Stimulated activated CD4-positive, alpha-beta T cell treated with anti-CD3 and anti-CD28 coated beads, TNF-alpha, amount 100 ng/mL, for 1 hour (primary cell): ENCODE results near the gene ZNF76.
A peak's percentile ranks its signal among the peaks of the same experiment; 100 is the strongest.
"Not testable (repeated sequence)": the region's sequence is repeated elsewhere in the genome, so short reads cannot be mapped to it uniquely, and the experiment has no call there.

Source experiments
- DNase-seq, 3 donors: peaks; one replicate each; pipeline ENCODE4 v3.0.0-alpha.2; 2020; ENCODE audit warnings: low read depth in 3 of 3, low spot score in 1 of 3

Gene ZNF76

DNA sequence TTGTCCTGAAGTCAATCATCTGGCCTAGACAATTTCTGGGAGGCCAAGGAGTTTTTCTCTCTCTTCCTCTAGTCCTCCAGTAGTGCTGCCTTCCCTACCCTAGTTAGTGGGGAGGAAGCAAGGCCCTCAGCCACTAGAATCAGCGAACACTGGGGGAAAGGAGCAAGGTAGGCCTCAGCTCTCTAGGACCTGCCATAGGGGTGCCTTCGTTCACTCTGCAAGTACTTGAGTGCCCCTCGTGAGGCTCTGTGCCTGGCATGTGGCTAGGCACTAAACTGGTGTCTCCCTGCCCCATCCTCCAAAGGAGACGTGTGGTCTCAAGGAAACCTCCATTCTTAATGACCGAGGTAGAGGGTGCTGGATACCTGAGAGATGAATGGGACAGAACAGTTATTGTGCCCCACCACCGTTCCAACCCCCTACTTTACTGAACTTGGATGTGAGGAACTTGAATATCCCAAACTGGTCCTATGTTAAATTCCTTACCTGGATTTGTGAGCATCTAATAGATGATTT, 39.1 kb downstream of the ZNF76 start:
- no peak for DNase-seq

DNA sequence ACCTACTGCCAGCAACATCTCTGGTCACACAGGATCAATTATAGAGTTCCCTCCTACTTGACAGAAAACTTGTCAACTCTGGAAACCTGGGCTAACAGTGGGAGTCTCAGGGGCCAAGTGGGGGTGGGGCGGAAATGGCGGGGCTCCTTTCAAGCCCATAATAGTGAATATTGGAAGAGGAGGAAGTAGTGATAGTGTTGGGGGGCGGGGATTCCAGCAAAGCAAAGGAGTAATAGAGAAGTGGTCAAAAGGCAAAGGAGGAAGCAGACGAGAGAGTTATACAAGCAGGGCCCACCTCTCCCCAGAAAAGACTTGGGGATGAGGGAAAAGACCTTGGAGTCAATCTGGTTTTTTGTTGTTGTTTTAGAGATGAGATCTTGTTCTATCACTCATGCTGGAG, 40.1 kb downstream of the ZNF76 start:
- no peak for DNase-seq

DNA sequence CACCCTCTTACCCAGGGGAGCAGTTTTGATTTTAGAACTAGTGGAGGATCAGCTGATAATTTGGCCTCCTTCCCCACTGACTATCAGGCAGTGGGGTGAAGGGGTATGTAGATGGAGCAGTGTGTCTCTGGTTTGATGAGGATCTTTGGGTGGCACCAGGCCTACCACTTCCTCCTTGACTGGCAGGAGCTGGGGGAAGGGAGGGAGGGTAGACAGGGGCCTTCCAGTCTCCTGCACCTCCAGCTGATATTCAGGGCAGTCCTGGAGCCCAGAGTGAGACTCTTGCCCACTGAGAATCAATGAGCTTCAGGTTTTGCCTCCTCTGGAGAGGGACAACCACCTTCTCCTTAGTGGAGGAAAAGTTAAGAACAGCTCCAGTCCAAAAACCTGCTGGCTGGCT, 41.3 kb downstream of the ZNF76 start:
- no peak for DNase-seq

DNA sequence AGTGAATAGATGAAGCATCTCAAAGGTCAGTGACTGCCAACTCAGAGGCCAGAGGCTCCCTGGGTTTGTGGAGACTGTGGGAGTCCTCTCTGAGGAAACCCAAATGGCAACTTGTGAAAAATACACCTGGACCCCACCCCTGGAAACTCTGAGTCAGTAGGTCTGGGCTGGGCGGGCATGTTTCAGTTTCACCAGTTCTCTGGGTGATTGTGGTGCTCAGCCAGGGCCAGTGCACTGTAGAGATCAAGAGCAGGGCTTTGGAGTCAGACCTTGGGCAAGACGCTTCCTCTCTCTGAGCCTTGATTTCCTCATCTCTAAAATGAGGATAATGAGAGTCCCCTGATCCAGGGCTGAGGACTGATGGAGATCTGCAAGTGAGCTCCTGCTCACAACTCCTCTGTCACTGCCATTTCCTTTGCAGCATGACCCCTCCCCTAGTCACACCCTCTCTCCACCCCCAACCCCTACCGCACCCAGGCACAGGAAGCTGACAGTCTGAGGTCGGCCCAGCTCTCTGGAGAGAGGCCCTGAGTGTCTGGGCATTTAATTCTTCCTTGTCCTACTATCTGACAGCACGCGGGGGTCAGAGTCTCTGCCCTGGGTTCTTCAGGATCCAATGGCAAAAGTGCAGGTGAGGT, 43.2 kb downstream of the ZNF76 start:
- peak; percentile 58 to 74 (median 72) for DNase-seq

DNA sequence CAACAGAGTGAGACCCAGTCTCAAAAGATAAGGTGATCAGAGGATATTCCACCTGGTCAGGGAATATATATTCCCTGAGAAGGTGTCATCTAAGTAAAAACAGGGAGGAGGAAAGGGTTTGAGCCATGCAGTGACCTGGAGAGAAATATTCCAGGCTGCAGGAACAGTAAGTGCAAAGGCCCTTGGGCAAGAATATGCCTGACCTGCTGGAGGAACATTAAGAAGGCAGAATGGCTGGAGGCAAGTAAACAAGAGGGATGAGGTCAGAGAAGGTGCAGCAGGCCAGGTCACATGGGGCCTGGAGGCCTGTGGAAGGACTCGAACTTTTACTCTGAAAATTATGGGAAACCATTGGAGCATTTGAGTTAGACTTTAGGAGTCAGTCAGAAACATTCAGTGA, 44.8 kb downstream of the ZNF76 start:
- no peak for DNase-seq

DNA sequence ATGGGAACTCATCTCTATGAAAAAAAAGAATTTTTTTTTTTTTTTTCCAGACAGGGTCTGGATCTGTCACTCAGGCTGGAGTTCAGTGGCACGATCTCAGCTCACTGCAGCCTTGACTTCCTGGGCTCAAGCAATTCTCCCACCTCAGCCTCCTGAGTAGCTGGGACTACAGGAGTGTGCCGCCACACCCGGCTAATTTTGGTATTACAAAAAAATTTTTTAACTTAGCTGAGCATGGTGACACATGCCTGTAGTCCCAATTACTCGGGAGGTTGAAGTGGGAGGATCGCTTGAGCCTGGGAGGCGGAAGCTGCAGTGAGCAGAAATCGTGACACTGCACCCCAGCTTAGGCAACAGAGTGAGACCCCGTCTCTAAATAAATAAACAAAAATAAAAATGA, 45.6 kb downstream of the ZNF76 start:
- no peak for DNase-seq

DNA sequence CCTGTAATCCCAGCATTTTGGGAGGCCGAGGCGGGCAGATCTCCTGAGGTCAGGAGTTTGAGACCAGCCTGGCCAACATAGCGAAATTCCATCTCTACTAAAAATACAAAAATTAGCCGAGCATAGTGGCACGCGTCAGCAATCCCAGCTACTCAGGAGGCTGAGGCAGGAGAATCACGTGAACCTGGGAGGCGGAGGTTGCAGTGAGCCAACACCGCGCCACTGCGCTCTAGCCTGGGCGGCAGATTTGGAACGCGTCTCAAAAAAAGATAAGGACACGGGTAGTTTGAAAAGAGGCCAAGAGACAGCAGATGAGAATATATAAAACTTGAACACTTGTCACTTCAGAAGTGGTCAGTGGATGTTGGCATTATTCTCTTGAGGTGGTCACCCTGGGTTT, 47.6 kb downstream of the ZNF76 start:
- not testable (repeated sequence) for DNase-seq

GRCh38 chr6:35308543-35308942, 49.0 kb downstream of the ZNF76 start:
- not testable (repeated sequence) for DNase-seq

DNA sequence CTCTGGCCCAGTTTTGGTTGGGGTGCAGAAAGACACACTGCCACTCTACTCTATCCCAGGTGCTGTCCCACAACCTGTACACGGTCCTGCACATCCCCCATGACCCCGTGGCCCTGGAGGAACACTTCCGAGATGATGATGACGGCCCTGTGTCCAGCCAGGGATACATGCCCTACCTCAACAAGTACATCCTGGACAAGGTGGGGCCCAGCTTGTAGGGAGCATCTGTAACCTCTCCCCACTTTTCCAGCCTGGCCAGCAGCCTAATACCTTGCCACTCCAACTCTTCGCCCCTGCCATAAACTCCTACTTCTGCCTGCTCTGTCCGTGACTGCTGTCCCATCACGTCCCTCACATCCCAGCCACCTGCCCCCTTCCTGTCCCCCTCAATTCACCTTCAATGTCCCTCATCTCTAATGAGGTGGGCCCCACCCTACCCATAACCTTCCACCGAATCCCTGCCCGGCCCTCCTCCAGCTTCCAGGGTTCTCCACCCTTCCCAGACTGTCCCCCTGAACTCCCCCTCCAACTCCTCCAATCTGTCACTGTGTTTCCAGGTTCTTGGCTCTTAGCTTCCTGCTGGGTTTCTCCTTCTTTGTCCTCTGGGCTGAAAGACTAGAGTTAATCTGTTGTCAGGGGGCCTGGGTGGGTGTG, 50.2 kb downstream of the ZNF76 start:
- no peak for DNase-seq

DNA sequence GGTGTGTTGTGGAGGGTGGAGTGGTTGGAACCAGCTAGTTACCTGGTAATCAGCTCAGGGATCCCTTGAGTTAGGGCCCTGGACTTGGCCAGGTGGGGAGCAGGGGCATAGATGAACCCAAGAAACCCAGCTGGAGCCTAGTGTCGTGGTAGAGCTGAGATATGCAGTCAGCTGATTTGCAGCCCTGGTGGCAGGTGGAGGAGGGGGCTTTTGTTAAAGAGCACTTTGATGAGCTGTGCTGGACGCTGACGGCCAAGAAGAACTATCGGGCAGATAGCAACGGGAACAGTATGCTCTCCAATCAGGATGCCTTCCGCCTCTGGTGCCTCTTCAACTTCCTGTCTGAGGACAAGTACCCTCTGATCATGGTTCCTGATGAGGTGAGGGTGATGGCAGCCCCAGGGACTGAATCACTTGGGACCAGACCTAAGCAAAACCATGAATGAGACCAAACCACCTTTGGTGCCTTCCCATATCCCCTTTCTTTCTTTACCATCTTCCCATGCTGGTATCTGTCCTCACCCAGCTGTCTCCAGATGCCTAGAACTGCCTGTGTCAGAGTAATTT, 50.8 kb downstream of the ZNF76 start:
- DNase-seq: no peak

DNA sequence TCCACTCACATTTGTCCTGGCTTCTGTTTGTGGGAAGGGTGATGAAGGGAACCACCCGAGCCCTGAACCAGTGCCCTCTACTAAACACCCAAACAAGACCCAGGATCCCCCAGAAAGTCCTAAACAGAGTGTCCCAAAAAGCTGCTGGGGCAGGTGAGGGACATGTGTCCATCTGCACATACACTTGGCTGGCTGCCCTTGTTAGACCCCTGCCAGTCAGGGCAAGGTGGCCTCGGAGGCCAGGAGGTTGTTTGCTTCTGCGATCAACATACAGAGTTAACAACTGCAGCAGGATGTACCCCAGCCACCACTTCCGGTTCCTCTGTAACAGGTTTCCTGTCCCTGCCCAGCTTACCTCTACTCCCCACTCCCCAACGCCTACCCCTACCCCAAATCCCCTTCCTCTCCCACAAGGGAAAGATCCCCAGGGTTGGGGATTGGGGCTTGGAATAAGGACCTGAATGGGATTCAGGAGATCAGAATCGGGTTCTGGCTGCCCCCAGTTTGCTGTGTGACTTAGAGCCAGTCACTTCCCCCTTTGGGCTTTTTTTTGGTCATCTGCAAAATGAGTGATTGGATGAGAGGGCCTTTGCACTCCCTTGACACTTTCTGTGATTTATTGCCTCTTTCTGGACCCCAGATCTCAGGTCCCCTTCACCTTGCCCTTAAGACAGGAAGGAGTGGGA, 52.0 kb downstream of the ZNF76 start:
- no peak for DNase-seq

DNA sequence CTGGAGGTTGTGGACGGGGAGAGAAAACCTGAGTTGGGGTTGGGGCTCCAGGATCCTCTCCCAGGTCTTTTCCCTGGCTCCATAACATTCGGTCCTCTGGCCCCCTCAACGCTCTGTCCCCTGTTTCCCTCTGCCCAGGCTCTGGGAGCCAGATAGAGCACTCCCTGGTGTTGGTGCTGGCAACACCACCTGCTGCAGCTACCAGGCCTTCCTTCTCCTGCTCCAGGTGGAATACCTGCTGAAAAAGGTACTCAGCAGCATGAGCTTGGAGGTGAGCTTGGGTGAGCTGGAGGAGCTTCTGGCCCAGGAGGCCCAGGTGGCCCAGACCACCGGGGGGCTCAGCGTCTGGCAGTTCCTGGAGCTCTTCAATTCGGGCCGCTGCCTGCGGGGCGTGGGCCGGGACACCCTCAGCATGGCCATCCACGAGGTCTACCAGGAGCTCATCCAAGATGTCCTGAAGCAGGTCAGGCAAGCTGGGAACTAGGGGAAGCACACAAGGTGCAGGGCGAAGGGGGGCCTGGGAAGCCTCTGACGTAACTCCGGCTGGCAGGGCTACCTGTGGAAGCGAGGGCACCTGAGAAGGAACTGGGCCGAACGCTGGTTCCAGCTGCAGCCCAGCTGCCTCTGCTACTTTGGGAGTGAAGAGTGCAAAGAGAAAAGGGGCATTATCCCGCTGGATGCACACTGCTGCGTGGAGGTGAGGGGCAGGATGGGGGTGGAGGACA, 52.7 kb downstream of the ZNF76 start:
- no peak for DNase-seq

GRCh38 chr6:35312807-35313206, 53.3 kb downstream of the ZNF76 start:
- no peak for DNase-seq

DNA sequence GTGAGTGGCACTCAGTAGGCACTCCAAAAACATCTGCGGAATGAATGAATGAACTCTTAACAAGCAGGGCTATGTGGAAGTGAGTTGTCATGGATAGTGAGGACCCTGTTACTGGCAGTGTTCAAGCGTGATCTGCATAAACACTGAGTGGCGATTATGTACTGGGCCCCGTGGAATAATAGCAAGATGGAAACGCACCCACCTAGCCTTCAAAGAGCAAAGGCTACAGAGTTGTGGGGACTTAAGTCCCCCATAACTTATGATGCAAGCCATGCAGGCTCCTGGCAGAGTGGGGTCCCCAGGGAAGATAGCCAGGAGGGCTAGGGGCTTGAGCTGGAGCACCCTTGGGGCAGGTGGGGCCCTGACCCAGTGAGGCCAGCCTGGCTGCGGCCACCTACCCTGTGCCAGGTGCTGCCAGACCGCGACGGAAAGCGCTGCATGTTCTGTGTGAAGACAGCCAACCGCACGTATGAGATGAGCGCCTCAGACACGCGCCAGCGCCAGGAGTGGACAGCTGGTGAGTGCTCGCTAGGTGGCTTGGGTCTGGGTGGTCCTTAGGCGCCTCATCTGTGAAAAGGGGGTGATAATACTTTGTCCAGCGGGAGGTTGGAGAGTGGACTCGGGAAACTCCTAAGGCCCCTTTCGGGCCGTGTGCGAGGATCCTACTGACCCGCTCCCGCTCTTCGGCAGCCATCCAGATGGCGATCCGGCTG, 58.1 kb downstream of the ZNF76 start:
- DNase-seq: no peak

- DNase-seq: no peak
Measured at GRCh38 chr6:35318196-35319171, 58.9 kb downstream of the ZNF76 start.

DNA sequence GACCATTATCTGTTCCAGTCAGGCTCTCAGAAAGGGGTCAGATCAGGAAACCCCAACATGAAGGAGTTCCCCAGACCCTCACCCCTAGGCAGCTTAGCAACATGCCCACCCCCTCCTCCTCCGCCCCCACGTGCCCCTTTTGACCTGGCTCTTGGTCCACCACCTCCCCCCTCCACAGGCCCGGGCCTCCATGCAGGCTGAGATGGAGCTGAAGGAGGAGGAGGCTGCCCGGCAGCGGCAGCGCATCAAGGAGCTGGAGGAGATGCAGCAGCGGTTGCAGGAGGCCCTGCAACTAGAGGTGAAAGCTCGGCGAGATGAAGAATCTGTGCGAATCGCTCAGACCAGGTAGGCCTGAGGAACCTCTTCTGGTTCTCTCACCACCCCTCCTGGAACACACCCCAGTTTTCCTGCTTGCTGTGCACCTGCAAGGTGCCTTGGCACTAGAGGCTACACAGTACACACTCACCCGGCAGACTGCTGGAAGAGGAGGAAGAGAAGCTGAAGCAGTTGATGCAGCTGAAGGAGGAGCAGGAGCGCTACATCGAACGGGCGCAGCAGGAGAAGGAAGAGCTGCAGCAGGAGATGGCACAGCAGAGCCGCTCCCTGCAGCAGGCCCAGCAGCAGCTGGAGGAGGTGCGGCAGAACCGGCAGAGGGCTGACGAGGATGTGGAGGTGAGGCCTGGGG, 60.0 kb downstream of the ZNF76 start:
- no peak for DNase-seq

- DNase-seq: no peak
Measured at GRCh38 chr6:35320031-35320410, 60.5 kb downstream of the ZNF76 start.

- no peak for DNase-seq
Measured at GRCh38 chr6:35321091-35321490, 61.6 kb downstream of the ZNF76 start.
